Astrocyte (in vitro differentiated cells and primary cell): ENCODE results near the gene PLEKHA8. TPM values are rescaled to one million over a fixed set of nuclear protein-coding genes. Genes with fewer than 3 reads are reported as not detected.

Source experiments
- DNase-seq: peaks from one replicate; pipeline ENCODE4 v3.0.0-alpha.2; 2010; ENCODE audit warnings: low read depth
- FAIRE-seq: peaks from 2 replicates; lab custom pipeline; 2011; peaks lifted over from hg19 to GRCh38; lab: Jason Lieb, UNC
- H2AFZ ChIP-seq: 2 replicates; pipeline ENCODE4 v1.6.0; 2012; ENCODE audit warnings: low read depth, low read length, inconsistent platforms
- H3K27ac ChIP-seq: 2 replicates; pipeline ENCODE4 v1.5.1; 2011; ENCODE audit warnings: low read depth, low read length, inconsistent platforms
- H3K27me3 ChIP-seq: 2 replicates; pipeline ENCODE4 v1.6.0; 2011; ENCODE audit warnings: low read length, inconsistent platforms; ENCODE audit not compliant: insufficient read depth
- H3K36me3 ChIP-seq: 2 replicates; pipeline ENCODE4 v1.5.1; 2011; ENCODE audit warnings: low read length, inconsistent platforms; ENCODE audit not compliant: insufficient read depth
- H3K4me1 ChIP-seq: 2 replicates; pipeline ENCODE4 v1.5.1; 2011; ENCODE audit warnings: low read length, inconsistent platforms; ENCODE audit not compliant: insufficient read depth
- H3K4me2 ChIP-seq: 2 replicates; pipeline ENCODE4 v1.6.0; 2012; ENCODE audit warnings: low read length, inconsistent platforms
- H3K4me3 ChIP-seq: 2 replicates; pipeline ENCODE4 v1.5.1; 2011; ENCODE audit warnings: low read depth, mild to moderate bottlenecking, low read length, inconsistent platforms; ENCODE audit not compliant: insufficient read depth
- H3K79me2 ChIP-seq: 2 replicates; pipeline ENCODE4 v1.6.0; 2012; ENCODE audit warnings: mild to moderate bottlenecking, low read length, inconsistent platforms; ENCODE audit not compliant: insufficient read depth
- H3K9ac ChIP-seq: 2 replicates; pipeline ENCODE4 v1.6.0; 2012; ENCODE audit warnings: mild to moderate bottlenecking, low read length, inconsistent platforms
- H3K9me3 ChIP-seq: 2 replicates; pipeline ENCODE4 v1.5.1; 2012; ENCODE audit warnings: low read depth, mild to moderate bottlenecking, low read length, inconsistent platforms; ENCODE audit not compliant: insufficient read depth
- H4K20me1 ChIP-seq: 2 replicates; pipeline ENCODE4 v1.6.0; 2012; ENCODE audit warnings: low read length, inconsistent platforms; ENCODE audit not compliant: insufficient read depth
- H3K27ac Mint-ChIP-seq: one replicate; pipeline ENCODE4 v1.8.0; 2021; ENCODE audit warnings: mild to moderate bottlenecking, mixed read lengths; ENCODE audit not compliant: unreplicated experiment
- H3K27me3 Mint-ChIP-seq: one replicate; pipeline ENCODE4 v1.8.0; 2021; ENCODE audit warnings: low read depth, mixed read lengths; ENCODE audit not compliant: unreplicated experiment
- H3K36me3 Mint-ChIP-seq: one replicate; pipeline ENCODE4 v1.8.0; 2021; ENCODE audit warnings: low read depth, mixed read lengths; ENCODE audit not compliant: unreplicated experiment
- H3K4me1 Mint-ChIP-seq: one replicate; pipeline ENCODE4 v1.8.0; 2021; ENCODE audit warnings: low read depth, mixed read lengths; ENCODE audit not compliant: unreplicated experiment
- H3K4me3 Mint-ChIP-seq: one replicate; pipeline ENCODE4 v1.8.0; 2021; ENCODE audit warnings: mild to moderate bottlenecking, moderate library complexity, mixed read lengths; ENCODE audit not compliant: unreplicated experiment
- H3K9me3 Mint-ChIP-seq: one replicate; pipeline ENCODE4 v1.8.0; 2021; ENCODE audit warnings: mild to moderate bottlenecking, mixed read lengths; ENCODE audit not compliant: unreplicated experiment
- EZH2 ChIP-seq: IDR thresholded peaks from 2 replicates; pipeline ENCODE4 v1.6.1; 2012; ENCODE audit warnings: mild to moderate bottlenecking, low read length, inconsistent platforms; ENCODE audit not compliant: insufficient read depth
- total RNA-seq: library from RNA; stranded (reverse); gene quantifications from 2 replicates; pipeline ENCODE4 v1.2.1, GENCODE V29; 2021
- TF ChIP-seq, protein P1 (sequence below): IDR thresholded peaks from 2 replicates; pipeline ENCODE4 v1.5.1; 2011; ENCODE audit warnings: low read depth, mild to moderate bottlenecking, inconsistent platforms, low read length, moderate library complexity; ENCODE audit not compliant: insufficient read depth

PLEKHA8 gene
- total RNA-seq, 1 donor from 2014 or later = 34.7 TPM

DNA sequence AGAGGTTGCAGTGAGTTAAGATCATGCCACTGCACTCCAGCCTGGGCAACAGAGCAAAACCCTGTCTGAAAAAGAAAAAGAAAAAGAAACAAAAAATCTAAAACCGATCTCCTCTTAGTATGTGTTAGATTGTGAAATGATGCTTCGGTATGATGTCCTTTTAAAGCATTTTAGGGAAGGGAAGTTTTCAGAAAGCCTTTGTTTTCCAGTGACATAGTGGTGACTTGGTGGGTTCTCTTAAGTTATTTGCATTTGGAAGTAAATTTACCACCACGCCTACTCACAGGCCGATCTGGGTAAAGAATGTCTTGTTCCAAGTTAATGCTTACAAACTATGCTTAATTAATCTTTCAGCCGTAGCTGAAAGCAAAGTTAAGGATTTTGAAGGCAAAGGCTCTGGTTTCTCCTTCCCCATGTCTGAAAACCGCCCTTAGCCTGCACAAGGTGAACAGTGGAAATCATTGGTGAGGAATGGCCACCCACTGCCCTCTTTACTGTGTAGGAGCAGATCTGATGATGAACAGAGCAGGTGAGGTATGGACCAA lies 117.3 kb downstream of the PLEKHA8 start:
- no peaks in the 10 kb centered on the region for H4K20me1 ChIP-seq
- no peaks in the 10 kb centered on the region for H3K36me3 ChIP-seq
- TF ChIP-seq, protein P1, sequence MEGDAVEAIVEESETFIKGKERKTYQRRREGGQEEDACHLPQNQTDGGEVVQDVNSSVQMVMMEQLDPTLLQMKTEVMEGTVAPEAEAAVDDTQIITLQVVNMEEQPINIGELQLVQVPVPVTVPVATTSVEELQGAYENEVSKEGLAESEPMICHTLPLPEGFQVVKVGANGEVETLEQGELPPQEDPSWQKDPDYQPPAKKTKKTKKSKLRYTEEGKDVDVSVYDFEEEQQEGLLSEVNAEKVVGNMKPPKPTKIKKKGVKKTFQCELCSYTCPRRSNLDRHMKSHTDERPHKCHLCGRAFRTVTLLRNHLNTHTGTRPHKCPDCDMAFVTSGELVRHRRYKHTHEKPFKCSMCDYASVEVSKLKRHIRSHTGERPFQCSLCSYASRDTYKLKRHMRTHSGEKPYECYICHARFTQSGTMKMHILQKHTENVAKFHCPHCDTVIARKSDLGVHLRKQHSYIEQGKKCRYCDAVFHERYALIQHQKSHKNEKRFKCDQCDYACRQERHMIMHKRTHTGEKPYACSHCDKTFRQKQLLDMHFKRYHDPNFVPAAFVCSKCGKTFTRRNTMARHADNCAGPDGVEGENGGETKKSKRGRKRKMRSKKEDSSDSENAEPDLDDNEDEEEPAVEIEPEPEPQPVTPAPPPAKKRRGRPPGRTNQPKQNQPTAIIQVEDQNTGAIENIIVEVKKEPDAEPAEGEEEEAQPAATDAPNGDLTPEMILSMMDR = no peak
- no peak for TF ChIP-seq EZH2
- H3K4me3 ChIP-seq = no peak overlapping the region
- H3K9me3 Mint-ChIP-seq = no peaks in the 10 kb centered on the region
- H3K4me2 ChIP-seq = no peak overlapping the region
- H3K27ac Mint-ChIP-seq = no peak overlapping the region
- no peaks in the 10 kb centered on the region for H3K27me3 Mint-ChIP-seq
- H2AFZ ChIP-seq = no peak overlapping the region
- FAIRE-seq = no peak
- H3K4me1 Mint-ChIP-seq = peaks cover 17% of the 10 kb centered on the region
- H3K27ac ChIP-seq = no peak overlapping the region
- H3K4me3 Mint-ChIP-seq = no peak overlapping the region
- no peak for DNase-seq
- H3K9me3 ChIP-seq = no peaks in the 10 kb centered on the region
- peaks cover 2% of the 10 kb centered on the region for H3K36me3 Mint-ChIP-seq
- H3K79me2 ChIP-seq = no peaks in the 10 kb centered on the region
- H3K27me3 ChIP-seq = no peaks in the 10 kb centered on the region
- no peak overlapping the region for H3K9ac ChIP-seq
- peaks cover 15% of the 10 kb centered on the region for H3K4me1 ChIP-seq

DNA sequence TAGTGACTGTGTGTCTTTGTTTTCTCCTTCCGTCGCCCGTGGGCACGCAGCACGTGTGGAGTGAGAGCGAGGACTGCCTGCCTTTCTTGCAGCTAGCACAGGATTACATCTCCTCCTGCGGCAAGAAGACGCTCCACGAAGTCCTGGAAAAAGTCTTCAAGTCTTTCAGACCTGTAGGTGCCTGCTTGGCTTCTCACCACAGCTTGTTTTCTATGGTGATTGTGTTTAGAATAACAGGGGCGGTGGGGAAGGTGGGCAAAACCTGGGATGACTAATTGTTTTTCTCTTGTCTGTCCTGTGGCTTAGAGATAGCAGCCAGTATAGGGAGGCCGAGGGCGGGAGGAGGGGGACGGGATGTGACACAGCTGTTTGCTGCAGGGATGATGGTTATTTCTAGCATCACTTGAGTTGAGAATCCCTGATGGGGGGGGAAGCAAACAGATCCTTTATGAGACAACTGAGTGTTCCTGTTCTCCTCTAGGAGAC lies 118.0 kb downstream of the PLEKHA8 start:
- DNase-seq (no peak), FAIRE-seq (no peak)
- Mint-ChIP-seq H3K27ac (no peak overlapping the region), H3K4me1 (peaks cover 17% of the 10 kb centered on the region), H3K36me3 (peaks cover 6% of the 10 kb centered on the region), H3K9me3 (no peaks in the 10 kb centered on the region), H3K27me3 (no peaks in the 10 kb centered on the region), H3K4me3 (no peak overlapping the region)
- no peak overlapping the region for H3K9ac ChIP-seq
- no peak for TF ChIP-seq EZH2
- TF ChIP-seq, protein P1 = no peak
- H3K9me3 ChIP-seq = no peaks in the 10 kb centered on the region
- H3K27ac ChIP-seq = no peak overlapping the region
- no peaks in the 10 kb centered on the region for H4K20me1 ChIP-seq
- no peak overlapping the region for H3K4me3 ChIP-seq
- H3K79me2 ChIP-seq = no peaks in the 10 kb centered on the region
- H3K4me1 ChIP-seq = peaks cover 15% of the 10 kb centered on the region
- no peaks in the 10 kb centered on the region for H3K27me3 ChIP-seq
- no peak overlapping the region for H2AFZ ChIP-seq
- no peaks in the 10 kb centered on the region for H3K36me3 ChIP-seq
- H3K4me2 ChIP-seq = no peak overlapping the region

- no peak for DNase-seq
- Mint-ChIP-seq H3K36me3 (peaks cover 11% of the 10 kb centered on the region), H3K9me3 (no peaks in the 10 kb centered on the region), H3K27me3 (no peaks in the 10 kb centered on the region), H3K4me3 (no peak overlapping the region), H3K27ac (no peak overlapping the region), H3K4me1 (peaks cover 17% of the 10 kb centered on the region)
- no peak overlapping the region for H2AFZ ChIP-seq
- H3K27me3 ChIP-seq = no peaks in the 10 kb centered on the region
- H3K36me3 ChIP-seq = no peaks in the 10 kb centered on the region
- peaks cover 15% of the 10 kb centered on the region for H3K4me1 ChIP-seq
- H3K4me3 ChIP-seq = no peak overlapping the region
- no peaks in the 10 kb centered on the region for H4K20me1 ChIP-seq
- no peak overlapping the region for H3K4me2 ChIP-seq
- H3K27ac ChIP-seq = no peak overlapping the region
- H3K9me3 ChIP-seq = no peaks in the 10 kb centered on the region
- TF ChIP-seq, protein P1 = no peak
- FAIRE-seq = no peak
- H3K9ac ChIP-seq = no peak overlapping the region
- H3K79me2 ChIP-seq = no peaks in the 10 kb centered on the region
Measured at GRCh38 chr7:30147223-30147622, 119.0 kb downstream of the PLEKHA8 start.
